ENCODE measurements around the gene ARHGAP8. TPM values are rescaled to one million over a fixed set of nuclear protein-coding genes. Genes with fewer than 3 reads are reported as not detected.

The ARHGAP8 gene
- polyA plus RNA-seq, 3 donors: 0.03 TPM; not detected in 2

DNA sequence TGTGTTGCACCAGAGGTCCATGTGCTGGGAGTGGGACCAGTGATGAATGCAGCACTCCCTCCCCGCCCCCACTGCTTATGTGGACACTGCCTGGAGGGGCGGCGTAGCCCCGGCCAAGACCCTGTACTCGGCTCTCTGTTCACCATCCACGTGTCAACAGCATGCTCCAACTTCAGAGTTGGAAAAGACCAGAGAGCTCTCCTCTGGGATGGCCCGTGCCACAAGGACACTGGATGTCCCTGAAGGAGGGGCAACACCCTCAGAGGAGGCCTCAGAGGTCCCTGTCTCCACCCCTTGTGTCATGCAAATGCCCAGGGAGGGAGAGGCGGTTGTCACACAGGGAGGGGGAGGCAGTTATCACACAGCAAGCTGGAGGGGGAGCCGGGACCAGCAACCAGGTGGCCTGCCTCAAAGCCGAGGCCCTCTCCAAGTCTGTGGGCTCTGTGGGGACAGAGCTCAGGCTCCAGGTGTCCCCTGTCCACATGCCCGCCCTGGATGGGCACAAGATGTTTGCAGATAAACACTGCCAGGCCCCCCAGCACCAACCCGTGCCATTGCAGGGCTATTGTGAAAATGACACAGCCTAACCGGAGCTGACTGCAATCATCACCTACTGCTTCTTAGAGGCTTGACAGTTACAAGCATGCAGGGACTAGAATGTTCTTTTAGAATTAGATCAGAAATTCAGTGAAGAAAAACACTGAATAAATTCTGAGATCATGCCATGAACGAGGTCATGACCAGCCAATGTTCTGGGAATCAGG is 136.3 kb downstream of the ARHGAP8 start:
- H3K9me3 ChIP-seq (replicated peaks in 1 of 2; ENCODE audit: control insufficient read depth in 1 of 2, insufficient read depth in 1 of 2, low read length in 2 of 2): no peaks in the 10 kb centered on the region
- no peaks in the 10 kb centered on the region for H3K36me3 ChIP-seq (replicated peaks in 1 of 2; ENCODE audit: control insufficient read depth in 1 of 2, insufficient read depth in 2 of 2, low read length in 2 of 2)
- H3K27ac ChIP-seq (ENCODE audit: low read depth in 1 of 2, low read length in 2 of 2): no peak overlapping the region
- 92% methylated on average over 13 of the region's 14 CpGs for WGBS (ENCODE audit: insufficient coverage)
- DNase-seq: no peak
- H3K4me1 Mint-ChIP-seq: no peaks in the 10 kb centered on the region
- no peaks in the 10 kb centered on the region for H3K36me3 Mint-ChIP-seq
- no peaks in the 10 kb centered on the region for H3K27me3 Mint-ChIP-seq (ENCODE audit: low read depth in 3 of 3)
- H3K9ac ChIP-seq (ENCODE audit: insufficient read depth, low read length, poor library complexity, severe bottlenecking): no peak overlapping the region
- H3K4me2 ChIP-seq (replicated peaks; ENCODE audit: extremely low read depth, low read length, poor library complexity, severe bottlenecking): no peak overlapping the region
- H3K4me3 Mint-ChIP-seq: no peak overlapping the region
- H3K4me1 ChIP-seq (ENCODE audit: control insufficient read depth in 1 of 2, insufficient read depth in 2 of 2, low read length in 2 of 2): no peaks in the 10 kb centered on the region
- no peaks in the 10 kb centered on the region for H3K27me3 ChIP-seq (ENCODE audit: control insufficient read depth in 2 of 2, insufficient read depth in 2 of 2, low read length in 2 of 2)
- H3K27ac Mint-ChIP-seq: no peak overlapping the region
- H3K4me3 ChIP-seq (replicated peaks in 1 of 3; ENCODE audit: low read depth in 2 of 3, low read length in 3 of 3): no peak overlapping the region
- H2AFZ ChIP-seq (ENCODE audit: insufficient read depth, low read depth, low read length, poor library complexity, severe bottlenecking): no peak overlapping the region
- TF ChIP-seq, protein P1, sequence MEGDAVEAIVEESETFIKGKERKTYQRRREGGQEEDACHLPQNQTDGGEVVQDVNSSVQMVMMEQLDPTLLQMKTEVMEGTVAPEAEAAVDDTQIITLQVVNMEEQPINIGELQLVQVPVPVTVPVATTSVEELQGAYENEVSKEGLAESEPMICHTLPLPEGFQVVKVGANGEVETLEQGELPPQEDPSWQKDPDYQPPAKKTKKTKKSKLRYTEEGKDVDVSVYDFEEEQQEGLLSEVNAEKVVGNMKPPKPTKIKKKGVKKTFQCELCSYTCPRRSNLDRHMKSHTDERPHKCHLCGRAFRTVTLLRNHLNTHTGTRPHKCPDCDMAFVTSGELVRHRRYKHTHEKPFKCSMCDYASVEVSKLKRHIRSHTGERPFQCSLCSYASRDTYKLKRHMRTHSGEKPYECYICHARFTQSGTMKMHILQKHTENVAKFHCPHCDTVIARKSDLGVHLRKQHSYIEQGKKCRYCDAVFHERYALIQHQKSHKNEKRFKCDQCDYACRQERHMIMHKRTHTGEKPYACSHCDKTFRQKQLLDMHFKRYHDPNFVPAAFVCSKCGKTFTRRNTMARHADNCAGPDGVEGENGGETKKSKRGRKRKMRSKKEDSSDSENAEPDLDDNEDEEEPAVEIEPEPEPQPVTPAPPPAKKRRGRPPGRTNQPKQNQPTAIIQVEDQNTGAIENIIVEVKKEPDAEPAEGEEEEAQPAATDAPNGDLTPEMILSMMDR (IDR thresholded peaks at IDR 0.05): no peak
- no peaks in the 10 kb centered on the region for H4K20me1 ChIP-seq (ENCODE audit: insufficient read depth, low read length)
- intact Hi-C loops (cut with micrococcal nuclease): no loop called here
- H3K9me3 Mint-ChIP-seq: no peaks in the 10 kb centered on the region
- no peaks in the 10 kb centered on the region for H3K79me2 ChIP-seq (ENCODE audit: insufficient read depth, low read length)

DNA sequence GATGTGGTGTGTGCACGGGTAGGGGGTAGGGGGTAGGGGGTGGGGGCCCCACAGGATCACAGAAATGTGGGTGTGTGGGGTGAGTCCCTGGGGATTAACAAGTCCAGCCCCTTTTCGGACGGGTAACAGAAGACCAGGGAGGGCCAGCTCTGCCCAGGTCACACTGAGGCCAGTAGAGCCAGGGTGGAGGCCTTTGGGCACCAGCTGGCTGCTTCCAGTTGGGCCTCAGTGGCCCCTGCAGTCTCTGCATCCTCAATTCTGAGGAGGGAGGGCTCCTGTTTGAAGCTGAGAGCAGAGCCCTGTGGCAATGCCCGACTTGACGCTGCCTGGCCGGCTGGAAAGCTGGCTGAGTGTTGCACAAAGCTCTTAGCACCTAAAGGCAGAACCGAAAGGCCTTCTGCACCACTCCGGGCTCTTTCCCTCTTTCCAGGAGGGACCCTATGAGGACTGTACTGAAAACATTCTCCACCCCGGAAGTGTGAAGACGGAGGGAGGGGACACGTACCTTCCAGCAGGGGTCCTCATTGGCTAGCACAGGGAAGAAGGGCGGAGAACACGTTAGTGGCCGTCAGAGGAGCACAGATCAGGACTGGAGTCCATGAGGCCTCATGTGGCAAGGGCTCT is 137.0 kb downstream of the ARHGAP8 start:
- Mint-ChIP-seq H3K27me3 (ENCODE audit: low read depth in 3 of 3) (no peaks in the 10 kb centered on the region), H3K9me3 (no peaks in the 10 kb centered on the region), H3K4me3 (no peak overlapping the region), H3K4me1 (no peaks in the 10 kb centered on the region), H3K36me3 (no peaks in the 10 kb centered on the region), H3K27ac (no peak overlapping the region)
- H3K9ac ChIP-seq (ENCODE audit: insufficient read depth, low read length, poor library complexity, severe bottlenecking): no peak overlapping the region
- no peaks in the 10 kb centered on the region for H4K20me1 ChIP-seq (ENCODE audit: insufficient read depth, low read length)
- no peaks in the 10 kb centered on the region for H3K27me3 ChIP-seq (ENCODE audit: control insufficient read depth in 2 of 2, insufficient read depth in 2 of 2, low read length in 2 of 2)
- intact Hi-C loops (cut with micrococcal nuclease): no loop called here
- no peaks in the 10 kb centered on the region for H3K79me2 ChIP-seq (ENCODE audit: insufficient read depth, low read length)
- 82% methylated on average over 14 of the region's 14 CpGs for WGBS (ENCODE audit: insufficient coverage)
- DNase-seq: no peak
- H2AFZ ChIP-seq (ENCODE audit: insufficient read depth, low read depth, low read length, poor library complexity, severe bottlenecking): no peak overlapping the region
- TF ChIP-seq, protein P1 (IDR thresholded peaks at IDR 0.05): no peak
- no peaks in the 10 kb centered on the region for H3K4me1 ChIP-seq (ENCODE audit: control insufficient read depth in 1 of 2, insufficient read depth in 2 of 2, low read length in 2 of 2)
- H3K4me2 ChIP-seq (replicated peaks; ENCODE audit: extremely low read depth, low read length, poor library complexity, severe bottlenecking): no peak overlapping the region
- H3K27ac ChIP-seq (ENCODE audit: low read depth in 1 of 2, low read length in 2 of 2): no peak overlapping the region
- no peaks in the 10 kb centered on the region for H3K36me3 ChIP-seq (replicated peaks in 1 of 2; ENCODE audit: control insufficient read depth in 1 of 2, insufficient read depth in 2 of 2, low read length in 2 of 2)
- H3K9me3 ChIP-seq (replicated peaks in 1 of 2; ENCODE audit: control insufficient read depth in 1 of 2, insufficient read depth in 1 of 2, low read length in 2 of 2): no peaks in the 10 kb centered on the region
- H3K4me3 ChIP-seq (replicated peaks in 1 of 3; ENCODE audit: low read depth in 2 of 3, low read length in 3 of 3): no peak overlapping the region

Data from CD14-positive monocyte (primary cell).